Caco-2 (cell line): Measurements from ENCODE around the gene PHAX. TPM values are rescaled to one million over a fixed set of nuclear protein-coding genes. Genes with fewer than 3 reads are reported as not detected.

ENCODE experiments used
- BruUV-seq: library from RNA; stranded (reverse); fragments of 400-500 nt; replicated peaks from 2 replicates; lab custom pipeline; 2021; lab: Mats Ljungman, UMichigan
- CTCF ChIA-PET: fragments of 300-600 bp; sonication (Branson Sonifier 250); formaldehyde crosslinking; loops from one replicate; lab custom pipeline; 2022; ENCODE audit warnings: antibody characterized with exemption; lab: Charles Lee
- POLR2A ChIA-PET: fragments of 300-600 bp; sonication (Branson Sonifier 250); formaldehyde crosslinking; loops from one replicate; lab custom pipeline; 2022; ENCODE audit warnings: antibody characterized with exemption; lab: Charles Lee
- DNase-seq, 2 experiments: peaks; one replicate each; pipeline versions ENCODE4 v3.0.0 to v3.0.0-alpha.2; 2020 to 2022
- H3K27me3 ChIP-seq: replicated peaks from 2 replicates; pipeline ENCODE4 v1.6.0; 2011; ENCODE audit warnings: low read length; ENCODE audit not compliant: control insufficient read depth, insufficient read depth
- H3K36me3 ChIP-seq: 2 replicates; pipeline ENCODE4 v1.5.1; 2011; ENCODE audit warnings: low read length; ENCODE audit not compliant: control insufficient read depth, insufficient read depth
- H3K4me1 ChIP-seq: fragments of 250-450 bp; sonication (Bioruptor Pico); 2 replicates; pipeline ENCODE4 v1.5.1; 2020; ENCODE audit warnings: mild to moderate bottlenecking
- H3K4me3 ChIP-seq: 2 replicates; pipeline ENCODE4 v1.5.1; 2011; ENCODE audit warnings: low read depth, mild to moderate bottlenecking, control low read depth, low read length
- H3K9me3 ChIP-seq: fragments of 250-450 bp; sonication (Bioruptor Pico); 2 replicates; pipeline ENCODE4 v1.5.1; 2020; ENCODE audit warnings: mild to moderate bottlenecking, moderate library complexity
- H3K27ac Mint-ChIP-seq: one replicate; pipeline ENCODE4 v1.8.0; 2022; ENCODE audit warnings: mixed read lengths; ENCODE audit not compliant: unreplicated experiment
- H3K27me3 Mint-ChIP-seq: one replicate; pipeline ENCODE4 v1.8.0; 2022; ENCODE audit warnings: mixed read lengths; ENCODE audit not compliant: insufficient read depth, unreplicated experiment
- H3K36me3 Mint-ChIP-seq: one replicate; pipeline ENCODE4 v1.8.0; 2022; ENCODE audit warnings: mild to moderate bottlenecking, mixed read lengths; ENCODE audit not compliant: insufficient read depth, unreplicated experiment
- H3K4me1 Mint-ChIP-seq: one replicate; pipeline ENCODE4 v1.8.0; 2022; ENCODE audit warnings: low read depth, mixed read lengths; ENCODE audit not compliant: unreplicated experiment
- H3K4me3 Mint-ChIP-seq: one replicate; pipeline ENCODE4 v1.8.0; 2022; ENCODE audit warnings: mild to moderate bottlenecking, moderate library complexity, mixed read lengths; ENCODE audit not compliant: unreplicated experiment
- H3K9me3 Mint-ChIP-seq: one replicate; pipeline ENCODE4 v1.8.0; 2022; ENCODE audit warnings: mixed read lengths; ENCODE audit not compliant: unreplicated experiment
- CTCF ChIP-seq, 2 experiments: fragments of 200-600 bp in 1 of 2; IDR thresholded peaks; 1 replicate in 1 of 2; 2 replicates in 1 of 2; pipeline versions ENCODE4 v1.5.1 to v1.8.0; 2011 to 2022; ENCODE audit warnings: antibody characterized with exemption in 1 of 2, control low read depth in 1 of 2, inconsistent platforms in 1 of 2, low read depth in 1 of 2, low read length in 1 of 2, mild to moderate bottlenecking in 1 of 2, moderate library complexity in 1 of 2; ENCODE audit not compliant: insufficient read depth in 1 of 2, severe bottlenecking in 1 of 2, unreplicated experiment in 1 of 2
- intact Hi-C: fragments of 100-400 bp; cut with micrococcal nuclease; formaldehyde crosslinking; loops from one replicate; pipeline ENCODE4 v1.10.0; 2022; ENCODE audit not compliant: unreplicated experiment
- total RNA-seq: library from RNA; stranded (reverse); gene quantifications from 2 replicates; pipeline ENCODE4 v1.2.3, GENCODE V29; 2022

Gene PHAX
- total RNA-seq, 1 experiment from 2014 or later: 38.7 TPM

- ChIA-PET POLR2A (interaction anchor here (0.7 kb wide), 1 partner anchor 34 kb away, joined by 4 read pairs; no protein-coding TSS in a partner anchor), CTCF (interaction anchor here (1.0 kb wide), 1 partner anchor 33 kb away, joined by 3 read pairs; the partner anchor contains the start of gene ALDH7A1)
- H3K36me3 Mint-ChIP-seq: peaks cover 53% of the 10 kb centered on the region
- DNase-seq: no peak
- H3K4me3 Mint-ChIP-seq: no peak overlapping the region
- H3K27me3 ChIP-seq: no peaks in the 10 kb centered on the region
- H3K36me3 ChIP-seq: no peaks in the 10 kb centered on the region
- intact Hi-C loops: no loop called here
- no peaks in the 10 kb centered on the region for H3K27me3 Mint-ChIP-seq
- H3K27ac Mint-ChIP-seq: no peak overlapping the region
- H3K9me3 ChIP-seq: no peaks in the 10 kb centered on the region
- TF ChIP-seq CTCF (IDR thresholded peaks at IDR 0.05; ENCODE audit: insufficient read depth in 1 of 2, low read depth in 1 of 2, low read length in 1 of 2, severe bottlenecking in 1 of 2, unreplicated experiment in 1 of 2): no peak
- H3K4me1 ChIP-seq: no peaks in the 10 kb centered on the region
- no peak overlapping the region for H3K4me3 ChIP-seq
- no peaks in the 10 kb centered on the region for H3K4me1 Mint-ChIP-seq
- no peaks in the 10 kb centered on the region for H3K9me3 Mint-ChIP-seq
- no TSS peak for BruUV-seq
Measured at GRCh38 chr5:126561908-126562307, 38.8 kb upstream of the PHAX start.

- H3K4me1 Mint-ChIP-seq: no peaks in the 10 kb centered on the region
- Histone ChIP-seq H3K9me3 (no peaks in the 10 kb centered on the region), H3K4me3 (no peak overlapping the region), H3K4me1 (no peaks in the 10 kb centered on the region), H3K36me3 (no peaks in the 10 kb centered on the region), H3K27me3 (no peaks in the 10 kb centered on the region)
- ChIA-PET POLR2A (no interaction called here), CTCF (no interaction called here)
- TF ChIP-seq CTCF (IDR thresholded peaks at IDR 0.05; ENCODE audit: insufficient read depth in 1 of 2, low read depth in 1 of 2, low read length in 1 of 2, severe bottlenecking in 1 of 2, unreplicated experiment in 1 of 2): no peak
- no peak overlapping the region for H3K4me3 Mint-ChIP-seq
- peaks cover 58% of the 10 kb centered on the region for H3K36me3 Mint-ChIP-seq
- no TSS peak for BruUV-seq
- no peak overlapping the region for H3K27ac Mint-ChIP-seq
- H3K27me3 Mint-ChIP-seq: no peaks in the 10 kb centered on the region
- DNase-seq: no peak
- intact Hi-C loops: no loop called here
- no peaks in the 10 kb centered on the region for H3K9me3 Mint-ChIP-seq
Measured at GRCh38 chr5:126562823-126563222, 37.9 kb upstream of the PHAX start.

- Histone ChIP-seq H3K4me3 (no peak overlapping the region), H3K27me3 (no peaks in the 10 kb centered on the region), H3K36me3 (peaks cover 4% of the 10 kb centered on the region), H3K4me1 (no peaks in the 10 kb centered on the region), H3K9me3 (no peaks in the 10 kb centered on the region)
- H3K4me1 Mint-ChIP-seq: no peaks in the 10 kb centered on the region
- peaks cover 87% of the 10 kb centered on the region for H3K36me3 Mint-ChIP-seq
- H3K27ac Mint-ChIP-seq: no peak overlapping the region
- POLR2A ChIA-PET: no interaction called here
- CTCF ChIA-PET: no interaction called here
- intact Hi-C loops: no loop called here
- BruUV-seq: no TSS peak
- TF ChIP-seq CTCF (IDR thresholded peaks at IDR 0.05; ENCODE audit: insufficient read depth in 1 of 2, low read depth in 1 of 2, low read length in 1 of 2, severe bottlenecking in 1 of 2, unreplicated experiment in 1 of 2): no peak
- no peak for DNase-seq
- H3K27me3 Mint-ChIP-seq: no peaks in the 10 kb centered on the region
- no peak overlapping the region for H3K4me3 Mint-ChIP-seq
- H3K9me3 Mint-ChIP-seq: no peaks in the 10 kb centered on the region
Measured at GRCh38 chr5:126568206-126568755, 32.5 kb upstream of the PHAX start.
